GM13976 (cell line): ENCODE data around the gene IFNGR1.

Source experiments
- DNase-seq: peaks from one replicate; pipeline ENCODE4 v3.0.0; 2012; ENCODE audit warnings: low spot score
- in situ Hi-C: fragments of 300-500 bp; cut with MboI; formaldehyde crosslinking; loops from one replicate; pipeline ENCODE4 v1.12.0; 2022; ENCODE audit warnings: low sequenced_read_pairs, mixed read lengths, inconsistent platforms; ENCODE audit not compliant: unreplicated experiment
- TF ChIP-seq, protein P1 (sequence below): IDR thresholded peaks from 2 replicates; pipeline ENCODE4 v1.5.1; 2012; ENCODE audit warnings: borderline replicate concordance, mild to moderate bottlenecking; ENCODE audit not compliant: insufficient read depth; ENCODE audit errors: extremely low read depth, missing control alignments, control extremely low read depth

Gene IFNGR1

DNA sequence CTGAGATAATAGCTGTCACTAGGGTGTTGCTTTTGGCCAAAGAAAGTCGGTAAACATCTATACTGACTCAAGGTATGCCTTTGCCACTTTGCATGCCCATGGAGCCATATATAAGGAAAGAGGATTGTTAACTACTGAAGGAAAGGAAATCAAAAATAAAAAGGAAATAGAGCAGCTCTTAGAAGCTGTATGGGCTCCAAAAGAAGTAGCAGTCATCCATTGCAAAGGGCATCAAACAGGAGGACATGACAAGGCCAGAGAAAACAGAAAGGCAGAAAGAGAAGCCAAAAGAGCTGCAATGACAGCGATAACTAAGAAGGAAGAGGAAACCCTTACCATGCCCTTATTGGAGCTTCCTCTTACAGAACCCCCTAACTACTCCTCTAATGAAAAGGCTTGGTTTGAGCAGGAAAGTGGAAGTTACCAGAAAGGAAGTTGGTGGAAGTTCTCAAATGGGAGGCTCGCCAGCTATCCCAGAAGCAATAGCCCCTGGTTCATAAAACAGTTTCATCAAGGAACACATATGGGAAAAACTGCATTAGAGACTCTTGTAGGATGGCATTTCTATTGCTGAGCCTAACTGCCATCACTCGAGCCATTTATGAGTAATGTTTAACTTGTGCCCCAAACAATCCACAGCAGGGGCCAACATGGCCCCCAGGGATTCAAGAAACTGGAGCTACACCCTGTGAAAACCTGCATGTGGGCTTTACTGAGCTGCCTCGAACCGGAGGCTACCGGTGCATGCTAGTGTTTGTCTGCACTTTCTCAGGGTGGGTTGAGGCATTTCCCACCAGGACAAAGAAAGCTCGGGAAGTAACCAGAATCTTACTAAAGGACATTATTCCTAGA, 52.7 kb downstream of the IFNGR1 start:
- no peak for DNase-seq
- TF ChIP-seq, protein P1, sequence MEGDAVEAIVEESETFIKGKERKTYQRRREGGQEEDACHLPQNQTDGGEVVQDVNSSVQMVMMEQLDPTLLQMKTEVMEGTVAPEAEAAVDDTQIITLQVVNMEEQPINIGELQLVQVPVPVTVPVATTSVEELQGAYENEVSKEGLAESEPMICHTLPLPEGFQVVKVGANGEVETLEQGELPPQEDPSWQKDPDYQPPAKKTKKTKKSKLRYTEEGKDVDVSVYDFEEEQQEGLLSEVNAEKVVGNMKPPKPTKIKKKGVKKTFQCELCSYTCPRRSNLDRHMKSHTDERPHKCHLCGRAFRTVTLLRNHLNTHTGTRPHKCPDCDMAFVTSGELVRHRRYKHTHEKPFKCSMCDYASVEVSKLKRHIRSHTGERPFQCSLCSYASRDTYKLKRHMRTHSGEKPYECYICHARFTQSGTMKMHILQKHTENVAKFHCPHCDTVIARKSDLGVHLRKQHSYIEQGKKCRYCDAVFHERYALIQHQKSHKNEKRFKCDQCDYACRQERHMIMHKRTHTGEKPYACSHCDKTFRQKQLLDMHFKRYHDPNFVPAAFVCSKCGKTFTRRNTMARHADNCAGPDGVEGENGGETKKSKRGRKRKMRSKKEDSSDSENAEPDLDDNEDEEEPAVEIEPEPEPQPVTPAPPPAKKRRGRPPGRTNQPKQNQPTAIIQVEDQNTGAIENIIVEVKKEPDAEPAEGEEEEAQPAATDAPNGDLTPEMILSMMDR = no peak
- in situ Hi-C loops = no loop called here

DNA sequence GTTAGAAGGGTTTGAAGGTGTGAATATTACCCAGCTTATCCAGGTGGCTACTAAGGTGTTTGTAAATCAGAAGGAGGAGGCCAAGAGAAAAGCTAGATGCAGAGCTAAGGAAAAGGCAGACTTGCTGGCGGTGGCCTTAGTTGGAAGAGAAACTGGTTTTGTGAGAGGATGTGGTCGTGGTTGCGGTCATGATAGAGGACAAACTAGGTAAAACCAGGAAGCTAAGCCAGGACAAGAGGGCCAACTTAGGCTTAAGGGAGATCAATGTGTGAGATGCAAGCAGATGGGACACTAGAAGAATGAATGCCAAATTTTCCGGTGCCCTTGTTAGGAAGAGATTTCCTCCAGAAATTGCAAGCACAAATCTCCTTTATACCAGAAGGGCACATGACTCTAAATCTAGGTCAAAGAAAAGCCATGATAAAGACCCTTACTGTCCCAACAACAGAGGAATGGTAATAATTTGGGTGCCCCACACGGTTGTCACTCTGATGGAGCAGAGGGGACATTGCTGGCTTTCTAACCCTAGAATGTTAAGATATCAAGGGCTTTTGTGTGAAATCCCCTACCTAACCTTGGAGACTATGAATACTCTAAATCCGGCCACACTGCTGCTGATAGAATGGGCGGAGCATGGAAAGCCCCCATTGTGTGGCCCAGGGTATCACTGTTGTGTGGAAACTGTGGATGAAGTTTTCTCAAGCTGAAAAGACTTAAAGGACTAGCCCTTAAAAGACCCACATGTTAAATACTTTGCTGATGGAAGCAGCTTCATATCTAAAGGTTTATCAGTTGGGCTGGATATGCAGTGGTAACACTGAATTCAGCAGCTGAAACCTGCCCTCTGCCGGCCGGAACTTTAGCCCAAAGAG, 53.6 kb downstream of the IFNGR1 start:
- peak; percentile 39 for DNase-seq
- TF ChIP-seq, protein P1 = peak; percentile 56
- in situ Hi-C loops = no loop called here

DNA sequence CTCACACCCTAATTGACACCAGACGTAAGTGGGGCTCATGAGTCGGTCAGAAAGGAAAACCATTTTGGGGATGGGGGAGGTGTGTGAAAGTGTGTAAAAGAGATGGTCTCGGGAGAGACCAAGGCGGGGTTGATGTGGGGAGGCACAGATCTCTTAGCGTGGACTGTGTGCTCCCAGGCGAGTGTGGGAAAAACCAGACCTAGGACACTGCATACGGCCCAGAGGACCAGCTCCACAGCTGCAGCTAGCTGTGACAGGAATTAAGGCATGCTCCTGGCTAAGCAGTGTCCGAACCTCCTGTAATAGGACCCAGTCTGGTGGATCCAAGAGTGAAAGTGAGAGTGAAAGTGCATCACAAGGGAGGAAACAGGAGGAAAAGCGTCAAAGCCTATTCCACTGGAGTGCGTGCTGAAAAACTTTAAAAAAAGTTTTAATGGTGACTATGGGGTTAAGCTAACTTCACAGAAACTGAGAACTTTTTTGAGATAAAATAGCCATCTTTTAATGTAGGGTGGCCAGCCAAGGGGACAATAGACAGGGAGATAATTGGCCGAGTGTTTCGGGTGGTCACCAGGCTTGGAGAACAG, 55.4 kb downstream of the IFNGR1 start:
- no peak for DNase-seq
- TF ChIP-seq, protein P1 = no peak
- in situ Hi-C loops = no loop called here

DNA sequence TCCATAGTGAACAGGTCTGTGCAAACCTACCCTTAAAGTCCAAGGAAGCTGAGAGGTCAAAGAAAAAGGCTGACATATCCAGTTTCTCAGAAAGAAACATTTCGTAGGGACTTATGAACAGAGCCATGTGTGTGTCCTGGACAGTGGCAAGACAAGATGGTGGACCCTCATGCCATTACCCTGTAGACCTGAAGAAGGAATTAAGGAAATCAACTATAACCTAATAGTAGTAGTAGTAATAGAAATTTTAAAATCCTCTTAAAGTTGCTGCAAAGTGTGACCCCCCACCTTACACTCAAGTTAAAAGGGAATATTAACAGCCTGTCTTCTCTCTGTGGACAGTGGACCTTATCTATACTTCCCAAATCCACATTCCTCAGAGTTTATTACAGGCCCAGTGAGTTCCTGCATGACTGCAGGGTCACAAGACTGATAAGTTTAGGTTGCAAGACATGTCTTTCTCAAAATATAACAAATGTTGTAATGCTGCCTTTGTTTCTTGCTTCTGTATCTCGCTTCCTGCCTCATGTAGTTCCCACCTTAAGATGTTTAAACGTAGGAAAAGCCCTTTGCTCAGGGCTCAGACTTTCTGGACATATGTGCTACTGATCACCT, 56.4 kb downstream of the IFNGR1 start:
- DNase-seq = no peak
- in situ Hi-C loops = no loop called here
- TF ChIP-seq, protein P1 = no peak

DNA sequence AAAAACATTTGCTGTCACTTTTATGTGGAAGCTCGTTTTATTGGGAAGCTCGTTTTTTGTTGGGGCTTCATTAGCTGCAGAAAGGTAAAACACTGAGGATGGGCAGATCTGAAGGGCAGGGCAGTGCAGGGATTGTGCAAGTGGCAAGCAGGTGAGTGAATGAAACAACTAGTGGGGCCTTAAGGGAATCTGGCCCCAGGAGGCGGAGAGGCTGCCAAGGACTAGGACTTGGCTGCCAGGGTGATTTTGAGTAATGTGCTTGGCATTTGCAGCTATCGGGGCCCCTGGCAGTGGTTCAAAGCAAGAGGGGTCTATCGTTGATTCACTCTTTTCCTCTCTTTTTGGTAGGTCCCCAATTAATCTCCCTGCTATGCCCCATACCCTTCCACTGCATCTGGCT, 57.2 kb downstream of the IFNGR1 start:
- in situ Hi-C loops = no loop called here
- TF ChIP-seq, protein P1 = no peak
- no peak for DNase-seq

DNA sequence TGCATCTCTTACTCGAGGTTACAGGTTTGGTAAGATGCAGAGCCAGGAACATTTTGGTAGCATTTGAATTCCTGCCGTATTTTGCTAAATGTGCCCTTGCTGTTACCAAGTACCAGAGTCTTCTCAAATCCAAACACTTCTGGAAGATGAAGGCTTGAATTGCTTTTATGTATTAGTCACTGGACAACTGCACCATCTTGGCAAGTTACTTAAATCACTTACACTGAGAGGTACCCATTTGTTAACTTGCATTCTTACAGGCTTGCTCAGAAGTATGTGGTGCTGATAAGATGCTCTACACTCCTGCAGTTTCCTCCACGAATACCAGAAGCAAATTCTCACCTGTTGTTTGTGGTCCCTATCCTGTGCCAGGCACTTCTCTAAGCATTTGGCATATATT, 58.4 kb downstream of the IFNGR1 start:
- no peak for DNase-seq
- in situ Hi-C loops = no loop called here
- TF ChIP-seq, protein P1 = no peak
